GM19467 (cell line): ENCODE measurements around the gene ZBTB7C.

Experiments
- ATAC-seq: cut with Tn5 transposase; IDR thresholded peaks from one replicate; pipeline ENCODE4 v1.9.1; 2021; ENCODE audit warnings: mild to moderate bottlenecking, moderate library complexity; ENCODE audit not compliant: unreplicated experiment

ZBTB7C gene

GRCh38 chr18:48131042-48131441 lies 278.1 kb downstream of the ZBTB7C start:
- ATAC-seq: no peak

- no peak for ATAC-seq
These were observed 279.5 kb downstream of the ZBTB7C start for GRCh38 chr18:48129621-48130082.

- ATAC-seq: no peak
These were observed 281.6 kb downstream of the ZBTB7C start for GRCh38 chr18:48127606-48128005.

DNA sequence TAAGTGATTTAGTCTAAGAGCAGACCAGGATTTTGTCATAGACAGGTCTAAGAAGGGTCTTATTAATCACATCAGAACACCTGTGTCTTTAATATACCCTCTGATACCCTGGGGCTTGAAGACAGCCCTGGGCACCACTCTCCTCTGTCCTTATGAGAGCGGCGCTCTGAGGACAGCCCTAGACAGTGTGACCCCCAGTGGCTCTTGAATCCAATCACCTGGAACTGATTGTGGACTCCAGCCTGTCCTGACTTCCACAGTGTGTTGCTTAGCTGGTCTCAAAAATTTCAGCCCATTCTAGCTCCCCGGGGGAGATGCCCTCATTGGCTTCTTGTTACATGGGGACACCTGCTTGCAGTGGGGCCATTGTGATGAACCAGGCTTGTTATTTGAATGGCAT lies 282.9 kb downstream of the ZBTB7C start:
- no peak for ATAC-seq

DNA sequence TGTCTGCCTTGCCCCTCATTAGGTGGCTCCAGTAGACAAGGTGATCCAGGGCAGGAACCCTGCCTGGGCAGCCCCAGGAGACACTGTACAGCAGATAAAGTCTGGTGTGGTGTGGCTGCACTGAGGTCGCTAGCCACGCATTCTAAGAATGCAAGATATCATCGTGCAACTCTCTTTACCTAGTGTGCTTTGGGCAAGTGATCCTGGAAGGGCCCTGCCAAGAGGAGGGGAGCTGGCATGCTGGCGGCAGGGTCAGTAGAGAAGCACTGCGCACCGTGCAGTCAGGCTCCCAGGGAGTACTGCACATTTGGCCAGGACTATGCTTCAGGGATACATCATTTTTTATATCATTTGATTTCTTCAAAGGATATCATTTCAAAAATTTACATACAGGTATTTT lies 283.5 kb downstream of the ZBTB7C start:
- no peak for ATAC-seq

DNA sequence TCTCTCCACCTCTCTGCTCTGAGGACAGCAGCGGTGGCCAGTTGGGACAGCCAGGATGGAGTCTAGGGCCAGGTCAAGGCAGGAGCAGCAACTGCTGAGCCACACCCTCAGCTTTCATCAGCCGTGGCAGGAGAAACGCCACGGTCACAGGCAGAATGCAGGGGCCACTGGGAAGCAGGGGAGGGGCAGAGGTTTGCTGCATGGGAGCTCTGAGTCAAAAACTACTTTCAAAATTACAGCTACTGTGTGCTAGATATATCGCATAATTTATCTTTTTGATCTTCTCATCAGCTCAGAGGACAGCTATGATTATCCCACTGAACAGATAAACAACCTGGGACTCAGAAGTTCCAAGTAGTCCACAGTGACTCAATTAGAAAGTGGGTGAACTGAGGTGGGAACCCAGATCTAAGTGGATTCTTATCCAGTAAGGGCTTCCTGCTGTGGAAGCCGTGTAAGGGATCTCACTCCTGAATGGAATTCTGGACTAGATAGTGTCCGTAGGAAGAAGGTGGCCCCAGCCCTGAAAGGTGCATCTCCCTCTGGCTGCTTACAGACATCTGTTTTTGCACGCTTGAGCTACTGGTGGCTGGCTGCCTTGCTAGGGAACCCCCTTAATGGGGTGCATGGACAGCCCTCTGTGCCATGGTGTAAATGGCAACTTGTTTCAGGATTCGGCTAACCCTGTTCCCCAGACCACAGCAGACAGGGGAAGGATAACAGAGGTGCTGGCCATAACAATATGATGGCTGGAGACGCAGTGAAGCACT lies 284.1 kb downstream of the ZBTB7C start:
- no peak for ATAC-seq

DNA sequence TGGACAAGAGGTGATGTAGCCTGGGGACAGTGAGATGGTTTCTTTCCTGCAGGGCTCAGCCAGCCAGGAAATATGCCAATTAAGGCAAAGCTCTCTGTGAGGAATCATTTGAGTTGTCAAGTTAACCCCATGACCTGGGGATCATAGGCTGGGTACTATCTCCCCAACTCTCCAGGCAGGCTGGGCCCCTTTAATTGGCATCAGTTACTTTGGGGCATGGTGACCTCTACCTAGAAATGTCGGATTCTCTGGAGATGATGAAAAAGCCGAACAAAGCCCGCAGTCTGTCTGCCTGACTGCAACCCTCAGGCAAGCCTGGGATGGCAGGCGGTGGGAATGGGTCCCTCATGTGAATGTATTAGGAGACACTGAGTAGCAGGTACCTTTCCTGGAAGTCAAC lies 285.2 kb downstream of the ZBTB7C start:
- no peak for ATAC-seq

DNA sequence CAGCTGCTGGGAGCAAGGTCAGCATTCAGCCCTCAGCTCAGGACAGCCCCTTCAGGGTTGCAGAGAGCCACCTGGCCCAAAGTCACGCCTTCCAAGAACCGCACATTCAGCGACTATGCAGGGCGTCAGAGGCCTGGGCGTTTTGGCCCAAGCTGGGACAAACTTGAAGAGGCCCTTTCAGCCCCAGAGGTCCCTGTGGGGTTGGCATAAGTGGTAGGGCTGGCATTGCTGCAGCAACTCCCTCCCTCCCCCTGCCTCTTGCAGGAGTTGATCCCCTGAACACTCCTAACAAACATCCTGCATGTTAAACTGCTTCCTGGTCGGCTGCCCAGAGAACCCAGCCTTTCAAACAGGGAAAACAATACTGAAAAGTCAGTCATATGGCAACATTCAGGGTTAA lies 285.9 kb downstream of the ZBTB7C start:
- no peak for ATAC-seq

DNA sequence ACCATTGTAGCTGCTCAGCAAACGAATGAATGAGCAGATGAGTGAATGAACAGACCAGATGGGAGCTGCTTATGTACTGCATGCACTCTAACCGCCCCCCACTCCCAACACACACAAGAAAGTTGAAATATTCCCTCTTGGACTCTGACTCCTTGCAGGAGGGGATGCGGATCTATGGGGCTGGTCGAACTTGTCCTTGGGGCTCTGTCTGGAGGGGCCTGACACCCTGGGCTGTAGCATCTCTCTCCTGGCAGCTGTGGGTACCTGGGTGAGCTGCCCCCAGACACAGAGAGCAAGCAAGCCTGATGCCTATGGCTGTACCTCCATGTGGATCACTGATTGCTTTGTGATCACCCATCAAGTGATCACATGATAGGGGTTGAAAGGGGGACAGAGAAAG lies 286.4 kb downstream of the ZBTB7C start:
- no peak for ATAC-seq

GRCh38 chr18:48122376-48122775 lies 286.8 kb downstream of the ZBTB7C start:
- no peak for ATAC-seq

DNA sequence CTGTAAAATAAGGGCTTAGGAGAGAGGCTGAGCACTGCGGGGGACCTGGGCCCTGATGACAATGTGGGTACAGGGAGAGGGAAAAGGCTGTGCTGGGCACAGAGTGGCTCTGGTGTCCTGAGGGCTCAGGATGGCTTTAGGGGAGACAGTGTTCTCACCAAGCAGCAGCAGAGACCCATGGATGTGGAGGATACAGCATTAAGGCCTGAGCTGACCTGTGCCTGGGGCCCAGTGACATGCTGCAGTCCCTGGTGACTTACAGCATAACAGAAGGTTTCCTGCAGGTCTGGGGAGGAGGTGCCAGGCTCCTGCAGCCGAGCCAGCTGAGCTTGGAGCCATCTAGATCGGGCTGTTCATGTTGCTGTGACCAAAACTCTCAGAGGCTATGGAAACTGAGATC lies 287.4 kb downstream of the ZBTB7C start:
- ATAC-seq: no peak

DNA sequence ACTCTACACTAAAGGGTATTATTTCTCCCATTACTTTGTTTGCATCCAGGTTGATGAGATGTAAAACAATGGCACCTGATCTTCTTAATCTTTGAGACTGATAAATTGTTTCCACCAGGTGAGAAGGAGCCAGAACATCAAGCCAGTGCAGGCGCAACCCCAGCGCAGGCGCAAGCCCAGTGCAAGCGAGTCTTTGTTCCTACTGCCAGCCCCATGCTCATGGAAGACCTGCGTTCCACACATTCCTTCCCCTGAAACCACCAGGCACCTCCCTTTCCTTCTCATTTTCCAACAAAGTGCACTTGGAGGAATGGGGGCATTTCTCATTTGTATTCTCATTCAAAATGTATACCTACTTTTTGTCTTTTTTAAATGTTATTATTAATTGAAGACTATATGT lies 290.0 kb downstream of the ZBTB7C start:
- no peak for ATAC-seq

DNA sequence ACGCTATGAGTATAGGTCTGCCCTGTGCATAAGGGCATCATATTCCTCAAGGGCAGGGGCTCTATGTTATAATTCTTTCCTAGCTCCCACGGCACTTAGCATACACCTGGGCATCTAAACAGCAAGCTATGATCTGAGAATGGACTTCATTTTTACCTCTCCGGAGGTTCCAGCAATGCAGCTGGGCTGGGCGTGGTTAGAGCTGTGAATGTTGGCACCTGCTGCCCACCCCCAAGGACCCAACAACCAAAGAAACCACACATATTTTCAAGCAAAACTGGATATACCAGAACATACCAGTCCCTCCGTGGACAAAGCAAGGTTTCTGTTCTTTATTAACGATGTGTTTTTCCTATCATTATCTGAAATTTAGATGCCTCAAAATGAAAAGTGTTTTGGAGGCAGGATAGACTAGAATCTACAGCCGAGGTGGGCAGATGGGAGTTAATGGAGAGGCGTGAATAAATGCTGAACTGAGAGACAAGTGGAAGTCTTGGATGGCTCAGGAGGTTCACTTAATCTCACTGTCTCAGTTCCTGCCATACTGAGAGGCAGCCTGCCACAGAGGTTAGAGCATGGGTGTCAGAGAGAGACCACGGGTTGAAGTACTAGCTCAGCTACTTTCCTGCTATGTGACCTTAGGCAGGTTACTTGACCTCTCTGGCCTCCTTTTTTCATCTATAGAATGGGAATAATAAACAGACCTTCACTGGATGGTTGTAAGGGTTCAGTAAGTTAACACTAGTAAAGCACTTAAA lies 292.1 kb downstream of the ZBTB7C start:
- ATAC-seq: no peak

DNA sequence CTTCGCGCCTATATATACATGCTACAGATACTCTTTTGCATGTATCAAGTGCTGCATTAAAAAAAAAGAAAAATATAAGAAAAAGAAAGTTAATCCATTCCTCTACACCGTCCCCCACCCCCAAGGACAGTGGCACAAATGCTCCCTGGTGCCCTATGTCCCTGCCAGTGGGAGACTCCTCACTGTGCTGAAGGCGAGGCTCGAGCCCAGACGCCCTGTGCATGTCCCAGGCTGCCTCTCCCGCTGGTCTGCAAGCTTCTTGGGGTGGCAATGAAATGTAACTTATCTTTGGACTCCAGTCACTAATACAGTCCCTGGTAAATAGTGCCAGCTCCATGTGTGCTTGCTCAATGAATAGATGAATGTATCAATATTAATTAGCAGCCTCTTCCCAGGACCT lies 293.2 kb downstream of the ZBTB7C start:
- ATAC-seq: no peak

DNA sequence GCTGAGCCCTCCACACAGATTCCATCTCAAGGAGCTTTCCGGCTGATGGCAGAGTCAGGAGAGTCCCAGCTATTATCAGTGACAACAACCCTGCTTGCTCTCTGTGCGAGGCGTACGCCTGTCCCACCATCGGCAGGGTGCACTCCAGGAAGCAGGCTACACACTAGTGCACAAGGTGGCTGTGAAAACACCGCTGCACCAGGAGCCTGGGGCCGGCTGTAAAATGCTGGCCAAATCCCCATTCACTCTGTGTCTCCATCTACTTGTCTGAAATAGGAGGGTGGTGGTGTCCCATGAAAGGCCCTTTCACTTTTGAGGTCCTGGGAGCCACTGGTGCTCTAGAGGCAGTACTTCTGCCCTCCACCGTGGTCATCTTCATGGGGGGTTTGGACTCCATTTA lies 295.5 kb downstream of the ZBTB7C start:
- no peak for ATAC-seq

DNA sequence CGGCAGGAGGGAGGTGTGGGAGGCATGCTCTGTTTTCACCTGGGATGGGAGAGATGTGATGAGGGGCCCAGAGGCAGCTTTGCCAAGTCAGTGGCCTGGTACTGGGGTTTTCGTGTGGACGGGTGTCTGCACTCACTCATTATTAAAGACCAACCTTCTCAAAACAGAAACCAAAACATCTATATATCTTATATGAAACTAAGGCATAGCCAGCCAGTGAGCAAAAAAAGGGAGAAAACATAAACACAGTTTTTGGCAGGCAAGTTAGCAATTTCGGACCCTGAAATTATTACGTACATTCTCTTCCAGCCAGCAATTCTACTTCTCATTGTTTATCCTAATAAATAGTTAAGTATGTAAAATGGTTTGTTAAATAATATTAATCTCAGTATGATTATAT lies 297.6 kb downstream of the ZBTB7C start:
- ATAC-seq: no peak

DNA sequence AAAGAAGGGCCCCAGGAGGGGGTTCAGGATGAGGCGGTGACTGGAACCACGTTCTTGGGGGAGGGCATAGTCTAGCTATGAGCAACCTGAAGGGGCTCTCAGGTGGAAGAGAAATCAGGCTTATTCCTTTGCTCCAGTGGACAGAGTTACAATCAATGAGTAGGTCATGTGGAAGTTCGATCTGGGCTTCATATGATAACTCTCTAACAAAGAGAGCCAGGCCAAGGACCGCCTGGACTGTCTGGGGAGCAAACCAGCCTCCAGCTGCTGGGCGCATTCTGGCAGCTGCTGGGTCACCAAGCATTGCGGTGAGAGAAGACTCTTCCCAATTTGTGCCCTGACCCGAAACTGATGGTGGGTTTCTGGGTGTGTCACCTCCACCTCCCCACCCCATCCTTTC lies 298.4 kb downstream of the ZBTB7C start:
- ATAC-seq: no peak

DNA sequence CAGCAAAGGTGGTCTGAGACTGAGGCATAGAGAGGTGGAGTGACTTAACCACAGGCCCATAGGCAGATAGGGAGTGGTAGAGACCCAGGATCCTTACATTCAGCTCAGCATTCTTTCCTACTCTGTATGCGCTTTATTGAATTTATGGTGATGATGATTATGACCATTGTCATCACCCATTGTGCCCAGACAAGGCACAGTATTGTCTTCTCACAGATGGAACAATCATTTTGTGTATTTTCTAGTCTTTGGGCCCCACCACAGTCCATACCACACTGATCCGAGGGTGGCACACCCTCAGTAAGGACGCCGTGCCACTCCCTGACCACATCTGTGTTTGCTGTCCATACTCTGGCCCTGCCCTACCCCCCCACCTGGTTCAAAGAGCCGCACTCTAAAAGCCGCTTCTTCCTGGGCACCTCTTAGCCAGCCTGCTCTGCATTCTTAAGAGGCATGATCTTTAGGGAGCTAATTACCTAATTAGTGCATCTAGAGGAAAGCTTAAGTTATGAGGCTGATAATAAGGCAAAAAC lies 299.2 kb downstream of the ZBTB7C start:
- ATAC-seq: no peak

GRCh38 chr18:48108136-48108535 lies 301.0 kb downstream of the ZBTB7C start:
- ATAC-seq: no peak

DNA sequence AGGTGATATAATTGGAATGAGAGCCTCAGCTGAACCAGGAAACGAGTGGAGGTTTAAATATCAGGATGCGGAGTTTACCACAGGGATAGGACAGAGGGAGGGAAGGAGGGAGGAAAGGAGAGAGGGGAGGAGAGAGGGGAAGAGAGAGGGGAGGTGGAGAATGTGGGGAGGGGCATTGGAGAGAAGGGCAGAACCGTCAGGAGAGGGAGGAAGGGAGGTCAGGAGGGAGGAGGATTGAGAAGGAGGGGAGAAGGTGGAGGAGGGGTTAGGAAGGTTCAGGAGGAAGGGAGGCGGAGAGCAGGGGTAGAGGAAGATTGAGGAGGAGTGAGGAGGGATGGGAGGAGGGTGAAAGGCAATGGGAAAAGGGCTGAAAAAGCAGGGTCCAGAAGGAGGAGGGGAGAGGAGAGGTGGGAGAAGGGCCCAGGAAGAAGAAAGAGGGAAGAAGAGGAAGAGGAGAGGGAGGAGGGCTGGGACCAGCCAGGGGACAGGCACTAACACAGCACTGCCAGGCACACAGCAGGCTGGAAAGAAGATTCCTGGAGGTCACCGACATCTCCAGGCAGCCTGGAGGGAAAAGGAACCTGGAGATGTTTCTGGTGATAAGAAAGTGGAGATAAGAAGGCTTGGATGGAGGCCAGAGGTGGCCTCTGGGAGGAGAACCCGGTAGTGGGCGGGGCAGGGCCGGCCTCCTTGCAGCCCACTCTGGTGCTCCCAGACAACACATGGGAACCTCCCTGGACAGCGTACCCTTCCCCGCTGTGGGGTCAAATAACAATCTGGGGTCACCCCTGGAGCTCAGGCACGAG lies 302.0 kb downstream of the ZBTB7C start:
- no peak for ATAC-seq

DNA sequence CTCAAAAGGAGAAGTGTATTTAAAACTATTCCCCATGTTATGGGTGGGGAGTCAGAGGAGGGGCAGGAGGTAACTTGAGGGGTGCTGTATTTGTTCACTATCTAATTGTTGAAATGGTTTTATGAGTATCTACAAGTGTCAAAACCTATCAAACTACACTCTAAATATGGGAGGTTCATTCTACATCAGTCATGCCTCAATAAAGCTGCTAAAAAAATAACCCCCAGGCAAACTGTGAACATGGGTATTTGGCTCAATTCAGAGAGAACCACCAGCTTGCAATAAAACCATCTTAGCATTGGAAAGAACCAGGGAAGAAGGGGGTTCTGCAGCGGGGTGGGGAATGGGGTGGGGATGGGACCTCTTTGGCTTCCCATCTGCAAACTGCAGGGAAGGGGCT lies 302.7 kb downstream of the ZBTB7C start:
- no peak for ATAC-seq
